ENCODE data around the gene PLXNC1.
A peak's percentile ranks its signal among the peaks of the same experiment; 100 is the strongest.

Gene PLXNC1

DNA sequence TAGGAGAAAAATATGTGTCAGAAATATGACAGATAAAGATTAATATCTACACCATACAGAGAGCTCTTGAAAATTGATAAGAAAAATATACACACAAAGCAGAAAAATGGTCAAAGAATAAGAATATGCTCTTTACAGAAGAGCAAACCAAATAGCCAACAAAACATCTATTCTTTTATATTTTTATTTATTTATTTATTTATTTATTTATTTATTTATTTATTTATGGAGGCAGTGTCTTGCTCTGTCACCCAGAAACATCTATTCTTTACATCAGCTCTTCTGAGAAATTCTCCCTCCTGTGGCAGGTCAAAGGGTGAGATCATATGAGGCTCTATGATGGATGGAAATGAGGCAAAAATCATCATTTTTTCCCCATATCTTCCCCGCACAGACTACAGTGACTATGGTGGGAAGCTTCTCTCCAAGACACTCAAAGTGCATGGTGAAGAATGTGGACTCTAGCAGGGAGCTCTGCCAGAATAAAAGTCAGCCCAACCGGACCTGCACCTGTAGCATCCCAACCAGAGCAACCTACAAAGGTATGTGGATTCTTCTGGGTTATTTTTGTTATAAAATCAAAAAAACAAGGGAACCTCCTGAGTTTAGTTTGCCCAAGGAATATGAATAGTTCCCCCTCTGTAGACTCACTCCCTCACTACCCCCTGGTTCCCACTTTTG lies 71.4 kb downstream of the PLXNC1 start:
- no peak for DNase-seq
- in situ Hi-C loops (cut with MboI; ENCODE audit: low pct_unique_long_range_greater_than_20kb, low sequenced_read_pairs), result no loop called here

- in situ Hi-C loops (cut with MboI; ENCODE audit: low pct_unique_long_range_greater_than_20kb, low sequenced_read_pairs), result no loop called here
- no peak for DNase-seq
Observed at GRCh38 chr12:94220804-94221203, 72.4 kb downstream of the PLXNC1 start.

- no peak for DNase-seq
- in situ Hi-C loops (cut with MboI; ENCODE audit: low pct_unique_long_range_greater_than_20kb, low sequenced_read_pairs), result no loop called here
Observed at GRCh38 chr12:94222351-94223084, 74.1 kb downstream of the PLXNC1 start.

- no peak for DNase-seq
- in situ Hi-C loops (cut with MboI; ENCODE audit: low pct_unique_long_range_greater_than_20kb, low sequenced_read_pairs), result no loop called here
Observed at GRCh38 chr12:94223842-94224241, 75.5 kb downstream of the PLXNC1 start.

- in situ Hi-C loops (cut with MboI; ENCODE audit: low pct_unique_long_range_greater_than_20kb, low sequenced_read_pairs), result no loop called here
- DNase-seq, result no peak
Observed at GRCh38 chr12:94225506-94225905, 77.1 kb downstream of the PLXNC1 start.

DNA sequence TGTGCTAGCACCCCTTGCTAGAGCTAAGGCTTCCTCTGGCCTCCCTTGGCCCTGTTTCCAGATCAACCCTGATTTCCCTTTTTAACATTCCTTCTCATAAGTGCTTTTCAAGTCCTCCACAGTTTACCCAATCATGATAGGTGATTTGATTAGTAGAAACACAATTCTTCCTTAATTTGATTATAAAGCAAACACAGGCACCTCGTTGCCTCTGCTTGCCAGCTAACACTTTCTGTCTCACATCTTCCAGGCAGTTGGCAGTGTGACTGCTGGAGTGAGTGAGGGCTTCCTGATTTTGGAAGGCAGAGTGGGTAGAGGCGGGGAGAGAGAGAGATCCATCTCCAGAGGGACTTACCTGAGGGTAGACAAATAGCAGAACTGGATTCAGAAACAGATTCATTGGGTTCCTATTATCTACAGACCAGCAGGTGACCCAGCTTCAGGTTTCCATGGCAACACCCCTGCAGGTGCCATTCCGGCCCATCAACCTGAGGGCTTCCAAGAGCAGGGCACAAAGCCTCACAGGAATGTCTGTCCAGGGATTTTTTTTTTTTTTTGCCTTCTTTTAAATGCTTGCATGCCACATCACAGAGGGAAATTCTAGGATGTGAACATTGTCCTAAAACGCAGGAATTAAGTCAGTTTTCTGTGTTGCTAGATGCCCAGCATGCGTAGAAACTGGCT lies 77.7 kb downstream of the PLXNC1 start:
- in situ Hi-C loops (cut with MboI; ENCODE audit: low pct_unique_long_range_greater_than_20kb, low sequenced_read_pairs), result no loop called here
- DNase-seq, result no peak

DNA sequence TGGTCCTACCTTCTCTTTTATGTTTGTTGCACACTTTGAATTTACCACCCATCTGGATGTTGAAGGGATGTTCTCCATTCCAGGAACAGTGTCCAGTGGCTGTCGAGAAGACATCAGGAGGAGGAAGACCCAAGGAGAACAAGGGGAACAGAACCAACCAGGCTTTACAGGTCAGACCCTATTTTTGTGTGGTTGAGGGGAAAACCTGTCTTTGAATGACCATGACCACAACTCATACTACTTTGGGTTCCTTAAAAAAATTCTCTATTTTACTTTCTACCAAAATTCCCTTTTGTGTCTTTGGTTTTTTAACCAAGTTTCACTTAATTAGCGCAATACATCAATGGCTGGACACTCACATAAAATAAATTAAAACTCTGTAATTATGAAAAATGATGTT lies 78.7 kb downstream of the PLXNC1 start:
- in situ Hi-C loops (cut with MboI; ENCODE audit: low pct_unique_long_range_greater_than_20kb, low sequenced_read_pairs), result no loop called here
- DNase-seq, result no peak

- DNase-seq, result no peak
- in situ Hi-C loops (cut with MboI; ENCODE audit: low pct_unique_long_range_greater_than_20kb, low sequenced_read_pairs), result no loop called here
Observed at GRCh38 chr12:94228488-94228907, 80.1 kb downstream of the PLXNC1 start.

DNA sequence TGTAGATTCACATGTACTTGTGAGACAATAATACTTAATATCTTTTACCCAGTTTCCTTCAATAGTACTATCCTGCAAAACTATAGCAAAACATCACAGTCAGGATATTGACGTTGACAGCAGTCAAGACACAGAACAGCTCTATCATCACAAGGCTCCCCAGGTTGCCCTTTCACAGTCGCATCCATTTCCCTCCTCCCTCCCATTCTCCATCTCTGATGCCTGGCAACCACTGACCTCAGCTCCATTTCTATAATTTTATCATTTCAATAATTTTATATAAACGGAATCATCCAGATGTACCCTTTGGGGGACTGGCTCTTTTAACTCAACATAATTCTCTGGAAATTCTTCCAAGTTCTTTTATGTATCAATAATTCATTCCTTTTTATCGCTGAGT lies 81.5 kb downstream of the PLXNC1 start:
- in situ Hi-C loops (cut with MboI; ENCODE audit: low pct_unique_long_range_greater_than_20kb, low sequenced_read_pairs), result no loop called here
- no peak for DNase-seq

GRCh38 chr12:94230357-94230905 lies 82.1 kb downstream of the PLXNC1 start:
- no peak for DNase-seq
- in situ Hi-C loops (cut with MboI; ENCODE audit: low pct_unique_long_range_greater_than_20kb, low sequenced_read_pairs), result no loop called here

- in situ Hi-C loops (cut with MboI; ENCODE audit: low pct_unique_long_range_greater_than_20kb, low sequenced_read_pairs), result no loop called here
- DNase-seq, result no peak
Observed at GRCh38 chr12:94231709-94232108, 83.3 kb downstream of the PLXNC1 start.

DNA sequence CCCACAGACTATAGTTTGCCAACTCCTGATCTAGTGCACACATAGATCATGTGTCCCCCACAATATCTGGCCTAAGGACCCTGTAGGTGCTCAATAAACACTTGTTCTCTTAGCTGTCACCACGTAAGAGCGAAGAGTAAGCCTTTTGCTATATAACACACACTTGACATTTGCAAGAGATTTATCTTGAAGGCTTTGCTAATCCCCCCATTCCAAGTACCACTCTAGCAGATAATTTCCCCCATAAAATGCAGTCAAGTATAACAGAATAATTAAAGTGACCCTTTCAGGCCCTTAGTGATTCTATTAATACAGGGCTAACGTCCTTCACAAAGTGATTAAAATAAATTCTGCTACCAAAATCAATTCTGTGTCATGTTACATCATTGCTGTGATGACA lies 87.5 kb downstream of the PLXNC1 start:
- in situ Hi-C loops (cut with MboI; ENCODE audit: low pct_unique_long_range_greater_than_20kb, low sequenced_read_pairs), result no loop called here
- no peak for DNase-seq

GRCh38 chr12:94239332-94239993 lies 91.1 kb downstream of the PLXNC1 start:
- in situ Hi-C loops (cut with MboI; ENCODE audit: low pct_unique_long_range_greater_than_20kb, low sequenced_read_pairs), result no loop called here
- no peak for DNase-seq

DNA sequence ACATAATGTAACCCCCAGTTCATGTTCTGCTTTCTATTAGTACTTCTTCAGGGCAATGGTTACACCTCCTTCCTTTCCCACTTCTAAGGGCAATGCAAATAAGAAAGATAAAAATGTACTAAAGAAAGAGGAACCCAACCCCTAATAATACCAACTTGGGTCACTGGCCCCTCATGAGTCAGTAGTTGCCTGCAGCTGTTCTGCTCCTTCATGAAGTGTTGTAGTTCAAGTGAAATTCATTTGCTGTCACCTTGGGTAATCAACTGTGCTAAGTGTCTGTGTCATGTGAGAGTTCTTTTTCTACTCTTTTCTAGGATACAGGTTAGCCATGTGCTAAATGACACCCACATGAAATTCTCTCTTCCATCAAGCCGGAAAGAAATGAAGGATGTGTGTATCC lies 91.8 kb downstream of the PLXNC1 start:
- in situ Hi-C loops (cut with MboI; ENCODE audit: low pct_unique_long_range_greater_than_20kb, low sequenced_read_pairs), result no loop called here
- peak; percentile 52 for DNase-seq

DNA sequence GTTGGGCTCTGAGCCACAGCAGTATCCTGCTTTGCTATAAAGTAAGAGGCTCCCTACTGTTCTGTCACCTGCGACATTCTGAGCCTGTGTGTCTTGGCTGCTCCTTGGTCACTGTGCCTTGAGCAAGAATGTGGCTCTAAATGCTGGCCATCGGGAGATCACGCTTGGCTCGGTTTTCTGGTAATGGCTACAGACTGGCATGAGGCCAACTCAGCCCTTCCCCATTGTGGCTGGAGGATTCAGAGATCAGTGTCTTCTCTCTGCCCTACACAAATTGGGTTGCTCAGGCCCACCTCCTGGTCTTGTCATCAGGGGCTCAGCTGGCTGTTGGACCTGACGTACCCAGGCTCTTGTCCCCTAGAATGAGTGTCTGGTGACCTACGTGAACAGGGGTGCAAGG lies 94.5 kb downstream of the PLXNC1 start:
- in situ Hi-C loops (cut with MboI; ENCODE audit: low pct_unique_long_range_greater_than_20kb, low sequenced_read_pairs), result no loop called here
- DNase-seq, result peak; percentile 33

GRCh38 chr12:94244165-94245133 lies 96.1 kb downstream of the PLXNC1 start:
- DNase-seq, result peak; percentile 96
- in situ Hi-C loops (cut with MboI; ENCODE audit: low pct_unique_long_range_greater_than_20kb, low sequenced_read_pairs), result no loop called here

GRCh38 chr12:94245631-94246383 lies 97.4 kb downstream of the PLXNC1 start:
- in situ Hi-C loops (cut with MboI; ENCODE audit: low pct_unique_long_range_greater_than_20kb, low sequenced_read_pairs), result no loop called here
- DNase-seq, result no peak

DNA sequence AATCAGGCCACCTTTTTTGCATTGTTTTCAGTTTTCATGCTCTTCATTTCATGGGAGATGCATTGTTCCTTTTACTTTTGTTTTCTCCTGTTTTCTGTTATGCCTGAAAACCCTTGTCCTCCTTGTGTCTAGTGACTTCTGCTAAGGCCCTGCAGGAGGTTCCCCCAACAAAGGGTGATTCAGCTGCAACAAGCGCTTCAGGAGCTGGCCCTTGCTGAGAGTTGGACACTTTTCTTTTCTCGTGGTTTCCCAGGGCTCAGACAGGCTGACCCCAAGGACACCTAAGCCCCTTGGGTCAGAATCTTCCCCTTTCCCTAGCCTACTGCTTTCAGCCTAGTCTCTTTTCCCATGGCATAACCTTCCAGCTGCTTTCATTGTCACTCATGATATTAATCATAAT lies 98.9 kb downstream of the PLXNC1 start:
- in situ Hi-C loops (cut with MboI; ENCODE audit: low pct_unique_long_range_greater_than_20kb, low sequenced_read_pairs), result no loop called here
- DNase-seq, result no peak

All from KBM-7 (cell line).